SK-MEL-5 (cell line): ENCODE data around the gene CGNL1. TPM values are rescaled to one million over a fixed set of nuclear protein-coding genes. Genes with fewer than 3 reads are reported as not detected.
A peak's percentile ranks its signal among the peaks of the same experiment; 100 is the strongest.

ENCODE experiments used
- DNase-seq: peaks from one replicate; pipeline ENCODE4 v3.0.0-alpha.2; 2016; ENCODE audit warnings: low read depth, low spot score
- in situ Hi-C: cut with HindIII; loops from 2 replicates; pipeline ENCODE4 v1.10.0; 2016; ENCODE audit warnings: low sequenced_read_pairs, high pct_unique_total_duplicates, low pct_unique_long_range_greater_than_20kb
- total RNA-seq: library from RNA; depleted of rRNA; stranded (reverse); fragments of >200 nt; shearing (Covaris generic); gene quantifications from 2 replicates; pipeline ENCODE4 v1.2.3, GENCODE V29; 2014

Gene CGNL1
- total RNA-seq, 1 experiment from 2014 or later, result 0.24 TPM

- in situ Hi-C loops, result no loop called here
- DNase-seq, result peak; percentile 29
These were observed 30.7 kb upstream of the CGNL1 start for GRCh38 chr15:57345584-57345983.

DNA sequence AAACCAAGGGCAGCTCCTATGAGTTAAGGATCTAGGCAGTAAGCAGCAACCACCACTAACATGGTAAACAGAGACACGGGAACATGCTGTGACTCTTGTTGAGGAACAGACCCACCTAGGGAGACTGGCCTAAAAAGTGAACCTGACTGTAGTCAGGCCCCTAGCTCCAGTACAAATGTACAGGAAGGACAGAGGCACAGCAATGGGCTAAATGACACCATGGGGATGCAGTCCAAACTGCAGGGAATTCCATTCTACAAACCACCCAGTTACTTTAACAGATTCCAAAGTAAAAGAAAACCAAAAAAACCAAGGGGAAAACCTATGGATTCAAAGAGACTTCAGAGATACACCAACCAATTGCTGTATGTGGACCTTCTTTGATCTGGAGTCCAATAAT, 28.2 kb upstream of the CGNL1 start:
- in situ Hi-C loops, result no loop called here

DNA sequence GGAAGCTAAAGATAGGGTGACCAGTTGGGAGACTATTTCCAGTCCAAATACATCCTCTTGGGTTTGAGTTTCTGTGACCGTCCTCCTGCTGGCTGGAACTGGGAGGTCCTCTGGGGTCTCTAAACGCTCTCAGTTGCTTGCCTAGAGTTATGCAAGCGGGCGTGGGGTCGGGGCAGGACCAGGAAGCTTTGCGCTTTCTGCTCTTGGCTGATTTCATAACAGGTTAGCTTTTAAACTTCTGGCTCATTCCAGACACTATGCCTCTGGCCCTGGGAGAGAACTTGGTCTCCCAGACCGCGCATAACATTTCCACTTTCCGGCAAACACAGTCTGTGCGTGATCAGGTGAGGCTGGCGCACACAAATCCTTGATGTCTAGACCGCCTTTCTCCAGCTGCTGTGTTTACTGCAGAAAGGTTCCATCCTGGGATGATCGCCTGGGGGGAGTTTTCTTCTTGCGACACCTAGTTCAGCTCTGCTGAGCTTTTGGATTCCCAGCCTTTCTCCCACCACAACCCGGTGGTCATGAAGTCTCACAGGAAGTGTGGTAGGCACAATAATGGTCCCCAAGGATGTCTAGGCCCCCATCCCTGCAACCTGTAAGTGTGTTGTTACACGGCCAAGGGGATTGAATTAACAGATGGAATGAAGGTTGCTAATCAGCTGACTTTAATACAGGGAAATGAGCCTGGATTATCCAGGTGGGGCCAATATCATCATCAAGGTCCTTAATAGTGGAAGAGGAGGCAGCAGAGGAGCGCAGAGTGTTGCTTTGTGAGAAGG, 23.6 kb upstream of the CGNL1 start:
- no peak for DNase-seq

More for the DNA sequence above, 28.2 kb upstream of the CGNL1 start:
- no peak for DNase-seq

GRCh38 chr15:57353317-57353804, 22.9 kb upstream of the CGNL1 start:
- in situ Hi-C loops, result no loop called here
- DNase-seq, result no peak

More for the DNA sequence above, 23.6 kb upstream of the CGNL1 start:
- in situ Hi-C loops, result no loop called here

DNA sequence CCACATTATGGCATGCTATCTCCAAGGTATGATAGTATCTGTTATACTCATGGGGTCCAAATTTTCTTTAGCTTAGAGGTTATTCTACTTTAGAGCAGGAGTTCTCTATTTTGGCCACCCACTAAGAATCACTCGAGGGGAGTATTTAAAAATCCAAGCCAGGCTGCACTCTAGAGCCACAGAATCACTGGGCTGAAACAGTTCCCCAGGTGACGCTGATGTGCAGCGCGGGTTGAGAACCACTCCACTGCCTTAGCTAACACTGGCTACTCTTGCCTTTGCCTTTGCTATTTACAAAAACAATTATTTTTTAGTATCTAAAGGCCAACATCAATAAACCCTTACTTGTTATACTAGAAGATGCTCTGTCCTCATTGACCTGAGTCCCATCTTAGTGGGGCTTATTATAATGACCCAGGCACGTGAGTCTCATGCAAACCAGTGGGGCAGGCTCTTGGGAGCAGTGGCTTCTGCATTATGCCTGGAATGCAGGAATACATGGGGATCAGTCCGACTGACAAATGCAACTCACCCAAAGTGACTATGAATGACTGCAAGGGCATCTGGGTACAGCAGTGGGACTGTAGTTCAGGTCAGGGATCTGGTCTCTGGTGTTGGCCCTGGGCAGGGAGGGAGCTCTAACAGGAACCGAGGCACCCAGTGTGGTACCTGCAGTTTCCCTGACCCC, 21.7 kb upstream of the CGNL1 start:
- in situ Hi-C loops, result no loop called here
- DNase-seq, result no peak

DNA sequence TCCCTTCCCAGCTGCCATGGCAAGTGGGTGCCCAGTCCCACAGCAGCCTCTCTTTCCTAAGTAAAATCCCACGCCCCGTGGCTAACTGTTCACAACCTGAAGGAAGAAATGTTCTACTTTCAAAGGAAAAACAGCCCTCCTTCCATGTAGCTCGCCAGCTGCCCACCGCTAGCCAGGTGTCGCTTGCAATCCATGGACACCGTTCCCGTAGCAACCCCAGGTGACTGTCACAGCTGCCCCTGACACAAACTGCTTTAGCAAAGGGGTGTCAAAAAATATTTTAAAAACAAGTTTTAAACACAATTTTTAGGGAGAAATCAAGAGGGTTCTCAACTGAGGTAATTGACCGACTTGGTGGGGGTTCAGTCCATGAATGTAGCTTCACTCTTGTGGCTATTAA, 21.0 kb upstream of the CGNL1 start:
- no peak for DNase-seq
- in situ Hi-C loops, result no loop called here

- in situ Hi-C loops, result no loop called here
- no peak for DNase-seq
These were observed 20.1 kb upstream of the CGNL1 start for GRCh38 chr15:57356178-57356577.

DNA sequence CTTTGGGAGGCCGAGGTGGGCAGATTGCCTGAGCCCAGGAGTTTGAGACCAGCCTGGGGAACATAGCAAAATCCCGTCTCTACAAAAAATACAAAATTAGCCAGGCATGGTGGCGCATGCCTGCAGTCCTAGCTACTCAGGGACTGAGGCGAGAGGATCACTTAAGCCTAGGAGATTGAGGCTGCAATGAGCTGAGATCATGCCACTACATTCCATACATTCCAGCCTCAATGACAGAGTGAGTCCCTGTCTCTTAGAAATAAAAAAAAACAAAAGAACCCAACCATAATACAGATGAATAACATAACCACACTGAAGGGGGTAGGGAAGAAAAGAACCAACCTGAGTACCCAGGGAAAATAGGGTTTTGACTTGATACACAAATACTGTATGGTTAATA, 19.7 kb upstream of the CGNL1 start:
- no peak for DNase-seq
- in situ Hi-C loops, result no loop called here

GRCh38 chr15:57357799-57358198, 18.5 kb upstream of the CGNL1 start:
- no peak for DNase-seq
- in situ Hi-C loops, result no loop called here

GRCh38 chr15:57358571-57358970, 17.7 kb upstream of the CGNL1 start:
- in situ Hi-C loops, result no loop called here
- DNase-seq, result no peak

DNA sequence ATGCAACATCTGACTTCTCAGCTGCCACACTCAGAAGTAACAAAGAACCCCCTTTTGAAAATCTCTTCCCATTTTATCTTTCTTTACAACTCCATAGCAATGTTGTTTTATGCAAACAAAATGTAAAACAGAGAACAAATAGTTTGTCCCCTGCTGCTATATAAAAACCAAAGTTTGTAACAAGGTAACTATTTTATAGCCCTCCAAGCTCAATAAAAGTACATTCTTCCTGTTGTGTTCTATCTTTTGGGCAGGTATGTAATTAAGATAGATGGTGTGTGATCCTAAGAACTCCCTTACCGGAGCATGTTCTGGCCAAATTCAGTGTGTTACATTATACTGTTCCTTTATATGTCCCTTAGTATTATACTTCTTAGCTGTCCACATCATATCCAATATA, 12.6 kb upstream of the CGNL1 start:
- no peak for DNase-seq

GRCh38 chr15:57364282-57365007, 11.9 kb upstream of the CGNL1 start:
- in situ Hi-C loops, result no loop called here
- DNase-seq, result peak; percentile 26

More for the DNA sequence above, 12.6 kb upstream of the CGNL1 start:
- in situ Hi-C loops, result no loop called here

- in situ Hi-C loops, result no loop called here
- DNase-seq, result no peak
These were observed 8.7 kb upstream of the CGNL1 start for GRCh38 chr15:57367556-57367955.

- in situ Hi-C loops, result no loop called here
- no peak for DNase-seq
These were observed 5.4 kb upstream of the CGNL1 start for GRCh38 chr15:57370929-57371328.

- DNase-seq, result no peak
- in situ Hi-C loops, result no loop called here
These were observed 2.9 kb upstream of the CGNL1 start for GRCh38 chr15:57373251-57373881.

DNA sequence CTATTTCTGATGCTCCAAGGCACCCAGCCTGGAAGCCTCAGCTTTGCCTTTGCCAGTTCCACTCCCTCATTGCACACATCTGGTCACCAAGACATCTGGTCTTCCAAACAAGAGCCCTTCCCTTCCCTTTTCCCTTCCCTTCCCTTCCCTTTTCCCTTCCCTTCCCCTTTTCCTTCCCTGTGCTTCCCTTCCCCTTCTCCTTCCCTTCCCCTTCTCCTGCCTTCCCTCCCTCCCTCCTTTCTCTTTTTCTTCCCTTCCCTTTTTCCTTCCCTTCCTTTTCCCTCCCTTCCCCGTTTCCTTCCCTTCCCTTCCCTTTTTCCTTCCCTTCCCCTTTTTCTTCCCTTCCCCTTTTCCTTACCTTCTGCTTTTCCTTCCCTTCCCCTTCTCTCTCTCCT, 2.4 kb upstream of the CGNL1 start:
- no peak for DNase-seq
- in situ Hi-C loops, result no loop called here

- DNase-seq, result no peak
- in situ Hi-C loops, result no loop called here
These were observed 582 bp downstream of the CGNL1 start for GRCh38 chr15:57376696-57377477.
